Measurements from ENCODE around the gene ROM1. TPM values are rescaled to one million over a fixed set of nuclear protein-coding genes. Genes with fewer than 3 reads are reported as not detected.

Gene ROM1
- total RNA-seq, 1 experiment from 2014 or later: 2.7 TPM

GRCh38 chr11:62646825-62647608 is 34.0 kb downstream of the ROM1 start:
- POLR2A ChIA-PET: interaction anchor here (0.6 kb wide), 2 partner anchors 9 to 19 kb away, joined by 3 to 9 read pairs; partner anchors contain the start of genes C11orf98 and CSKMT
- BruUV-seq (replicated peaks): no TSS peak

GRCh38 chr11:62647609-62648005 is 34.5 kb downstream of the ROM1 start:
- no peak overlapping the region; the same call in 1 of the 2 replicates for H3K27ac ChIP-seq (ENCODE audit: low read length)
- in situ Hi-C loops (cut with HindIII; ENCODE audit: low pct_unique_long_range_greater_than_20kb, low sequenced_read_pairs) (no loop called here), intact Hi-C loops (cut with micrococcal nuclease; ENCODE audit: unreplicated experiment) (no loop called here)
- H3K4me3 ChIP-seq (ENCODE audit: low read depth in 2 of 2, low read length in 2 of 2): no peak overlapping the region
- H3K27me3 ChIP-seq (ENCODE audit: control insufficient read depth, insufficient read depth, low read length): no peaks in the 10 kb centered on the region
- no TSS peak for BruUV-seq (replicated peaks)
- ChIA-PET POLR2A (interaction anchor here (0.6 kb wide), 1 partner anchor 95 kb away, joined by 3 read pairs; no protein-coding TSS in a partner anchor), CTCF (interaction anchor here (0.6 kb wide), 1 partner anchor 106 kb away, joined by 3 read pairs; the partner anchor contains the start of gene ZBTB3)
- no peak for DNase-seq (ENCODE audit: low read depth, low spot score)
- ATAC-seq: no peak
- peaks cover 21% of the 10 kb centered on the region for H3K4me1 ChIP-seq (ENCODE audit: control insufficient read depth, insufficient read depth, low read length)
- H3K36me3 ChIP-seq (ENCODE audit: control insufficient read depth, insufficient read depth, low read length): 0 out of 2 replicates have a peak, but pooled peaks cover 2% of the 10 kb centered on the region
- no peaks in the 10 kb centered on the region for H3K9me3 ChIP-seq (ENCODE audit: control insufficient read depth, insufficient read depth, low read depth, low read length)
- TF ChIP-seq SIN3A (IDR thresholded peaks at IDR 0.05; ENCODE audit: borderline replicate concordance, insufficient read depth, low read depth, low read length) (no peak), CTCF (IDR thresholded peaks at IDR 0.05) (no peak), TCF7L2 (IDR thresholded peaks at IDR 0.05; ENCODE audit: low read depth, low read length) (no peak), POLR2AphosphoS5 (IDR thresholded peaks at IDR 0.05; ENCODE audit: low read depth, low read length) (no peak)

More at GRCh38 chr11:62646825-62647608, 34.0 kb downstream of the ROM1 start:
- Histone ChIP-seq H3K4me1 (ENCODE audit: control insufficient read depth, insufficient read depth, low read length) (peaks cover 21% of the 10 kb centered on the region), H3K36me3 (ENCODE audit: control insufficient read depth, insufficient read depth, low read length) (no peaks in the 10 kb centered on the region), H3K9me3 (ENCODE audit: control insufficient read depth, insufficient read depth, low read depth, low read length) (no peaks in the 10 kb centered on the region), H3K27me3 (ENCODE audit: control insufficient read depth, insufficient read depth, low read length) (no peaks in the 10 kb centered on the region), H3K4me3 (ENCODE audit: low read depth in 2 of 2, low read length in 2 of 2) (peak overlapping the region; percentile 69 to 92), H3K27ac (ENCODE audit: low read length) (peak overlapping the region; percentile 71)
- in situ Hi-C loops (cut with HindIII; ENCODE audit: low pct_unique_long_range_greater_than_20kb, low sequenced_read_pairs): no loop called here
- ATAC-seq (peak; percentile 41), DNase-seq (ENCODE audit: low read depth, low spot score) (no peak)
- intact Hi-C loops (cut with micrococcal nuclease; ENCODE audit: unreplicated experiment): no loop called here
- CTCF ChIA-PET: no interaction called here
- TF ChIP-seq REST (IDR thresholded peaks at IDR 0.05; ENCODE audit: insufficient read depth in 1 of 2, low read depth in 2 of 2, low read length in 1 of 2): no peak
- no peak for TF ChIP-seq TCF7L2 (IDR thresholded peaks at IDR 0.05; ENCODE audit: low read depth, low read length)
- TF ChIP-seq CTCF (IDR thresholded peaks at IDR 0.05): no peak
- TF ChIP-seq SIN3A (IDR thresholded peaks at IDR 0.05; ENCODE audit: borderline replicate concordance, insufficient read depth, low read depth, low read length): no peak
- TF ChIP-seq POLR2AphosphoS5 (IDR thresholded peaks at IDR 0.05; ENCODE audit: low read depth, low read length): no peak

Measured in Panc1 (cell line).